WTC11 (cell line): ENCODE measurements around the gene CLASP1. TPM values are rescaled to one million over a fixed set of nuclear protein-coding genes. Genes with fewer than 3 reads are reported as not detected.

Source experiments
- ATAC-seq: fragments of 200-7000 bp; cut with Tn5 transposase; 2 replicates; pipeline ENCODE4 v1.10.0; 2021; ENCODE audit warnings: mild to moderate bottlenecking, moderate library complexity
- CTCF ChIA-PET: fragments of 300-600 bp; sonication (Branson Sonifier 250); formaldehyde crosslinking; loops from one replicate; lab custom pipeline; 2021; ENCODE audit warnings: antibody characterized with exemption; lab: Charles Lee
- POLR2A ChIA-PET: fragments of 350-600 bp; sonication (Branson Sonifier 250); formaldehyde crosslinking; loops from one replicate; lab custom pipeline; 2021; ENCODE audit warnings: antibody characterized with exemption; lab: Charles Lee
- DNase-seq: peaks from one replicate; pipeline ENCODE4 v3.0.0; 2021; ENCODE audit warnings: low spot score
- H3K27ac Mint-ChIP-seq: 2 replicates; pipeline ENCODE4 v1.8.0; 2021; ENCODE audit warnings: mixed read lengths
- H3K27me3 Mint-ChIP-seq: 2 replicates; pipeline ENCODE4 v1.8.0; 2021; ENCODE audit warnings: low read depth, mild to moderate bottlenecking, moderate library complexity, mixed read lengths
- H3K36me3 Mint-ChIP-seq: 2 replicates; pipeline ENCODE4 v1.8.0; 2021; ENCODE audit warnings: mixed read lengths
- H3K4me1 Mint-ChIP-seq: 2 replicates; pipeline ENCODE4 v1.8.0; 2022; ENCODE audit warnings: mixed read lengths
- H3K4me3 Mint-ChIP-seq: 2 replicates; pipeline ENCODE4 v1.8.0; 2021; ENCODE audit warnings: mild to moderate bottlenecking, moderate library complexity, mixed read lengths
- H3K9me3 Mint-ChIP-seq: 2 replicates; pipeline ENCODE4 v1.8.0; 2021; ENCODE audit warnings: mixed read lengths
- ATF1 ChIP-seq: sonication (generic); formaldehyde crosslinking; IDR thresholded peaks from 2 replicates; pipeline ENCODE4 v1.8.1; 2023; ENCODE audit warnings: mild to moderate bottlenecking, moderate library complexity, missing genetic modification reagents
- CBFB ChIP-seq: sonication (generic); formaldehyde crosslinking; IDR thresholded peaks from 2 replicates; pipeline ENCODE4 v1.8.1; 2022; ENCODE audit warnings: mild to moderate bottlenecking, low read depth, missing genetic modification reagents
- CDX4 ChIP-seq: fragments of 250-450 bp; sonication (Bioruptor Pico); IDR thresholded peaks from 2 replicates; pipeline ENCODE4 v1.9.0; 2021; ENCODE audit warnings: moderate library complexity, mild to moderate bottlenecking, inconsistent platforms, borderline replicate concordance
- CREM ChIP-seq: sonication (generic); formaldehyde crosslinking; IDR thresholded peaks from 2 replicates; pipeline ENCODE4 v1.8.1; 2022; ENCODE audit warnings: mild to moderate bottlenecking, missing genetic modification reagents, moderate library complexity
- ESRRA ChIP-seq: sonication (generic); formaldehyde crosslinking; IDR thresholded peaks from 2 replicates; pipeline ENCODE4 v1.8.1; 2022; ENCODE audit warnings: mild to moderate bottlenecking, missing genetic modification reagents, borderline replicate concordance
- FOXJ3 ChIP-seq: sonication (generic); formaldehyde crosslinking; IDR thresholded peaks from 2 replicates; pipeline ENCODE4 v1.9.0; 2021; ENCODE audit warnings: missing genetic modification reagents, mild to moderate bottlenecking, borderline replicate concordance
- FOXP4 ChIP-seq: sonication (generic); formaldehyde crosslinking; IDR thresholded peaks from 2 replicates; pipeline ENCODE4 v1.8.0; 2022; ENCODE audit warnings: mild to moderate bottlenecking, missing genetic modification reagents
- HMGXB4 ChIP-seq: sonication (generic); formaldehyde crosslinking; IDR thresholded peaks from 2 replicates; pipeline ENCODE4 v1.8.1; 2023; ENCODE audit warnings: mild to moderate bottlenecking, moderate library complexity, missing genetic modification reagents
- JUN ChIP-seq: sonication (generic); formaldehyde crosslinking; IDR thresholded peaks from 2 replicates; pipeline ENCODE4 v1.8.0; 2023; ENCODE audit warnings: mild to moderate bottlenecking, missing genetic modification reagents
- MXD4 ChIP-seq: fragments of 250-450 bp; sonication (Bioruptor Pico); IDR thresholded peaks from 2 replicates; pipeline ENCODE4 v1.8.0; 2021; ENCODE audit warnings: mild to moderate bottlenecking, moderate library complexity, borderline replicate concordance
- MYBL2 ChIP-seq: sonication (generic); formaldehyde crosslinking; IDR thresholded peaks from 2 replicates; pipeline ENCODE4 v1.8.1; 2023; ENCODE audit warnings: mild to moderate bottlenecking, moderate library complexity, missing genetic modification reagents
- NR2C2 ChIP-seq: sonication (generic); formaldehyde crosslinking; IDR thresholded peaks from 2 replicates; pipeline ENCODE4 v1.8.0; 2022; ENCODE audit warnings: mild to moderate bottlenecking, missing genetic modification reagents
- PRDM15 ChIP-seq: sonication (generic); formaldehyde crosslinking; IDR thresholded peaks from 2 replicates; pipeline ENCODE4 v1.8.0; 2022; ENCODE audit warnings: missing genetic modification reagents
- SMAD4 ChIP-seq: sonication (generic); formaldehyde crosslinking; IDR thresholded peaks from 2 replicates; pipeline ENCODE4 v1.8.0; 2022; ENCODE audit warnings: mild to moderate bottlenecking, missing genetic modification reagents
- SP1 ChIP-seq: sonication (generic); formaldehyde crosslinking; conservative IDR thresholded peaks from 2 replicates; pipeline ENCODE4 v1.8.1; 2022; ENCODE audit warnings: missing genetic modification reagents
- TEAD1 ChIP-seq: sonication (generic); formaldehyde crosslinking; IDR thresholded peaks from 2 replicates; pipeline ENCODE4 v1.8.0; 2022; ENCODE audit warnings: mild to moderate bottlenecking, missing genetic modification reagents
- TEAD4 ChIP-seq: sonication (generic); formaldehyde crosslinking; IDR thresholded peaks from 2 replicates; pipeline ENCODE4 v1.8.0; 2022; ENCODE audit warnings: mild to moderate bottlenecking, missing genetic modification reagents
- ZBTB21 ChIP-seq: sonication (generic); formaldehyde crosslinking; IDR thresholded peaks from 2 replicates; pipeline ENCODE4 v1.8.1; 2023; ENCODE audit warnings: mild to moderate bottlenecking, missing genetic modification reagents, borderline replicate concordance
- ZNF121 ChIP-seq: sonication (generic); formaldehyde crosslinking; IDR thresholded peaks from 2 replicates; pipeline ENCODE4 v1.8.0; 2023; ENCODE audit warnings: missing genetic modification reagents
- ZNF219 ChIP-seq: sonication (generic); formaldehyde crosslinking; IDR thresholded peaks from 2 replicates; pipeline ENCODE4 v1.8.0; 2023; ENCODE audit warnings: missing genetic modification reagents, mild to moderate bottlenecking, borderline replicate concordance
- ZNF317 ChIP-seq: sonication (generic); formaldehyde crosslinking; IDR thresholded peaks from 2 replicates; pipeline ENCODE4 v1.8.1; 2023; ENCODE audit warnings: low read depth, mild to moderate bottlenecking, moderate library complexity, missing genetic modification reagents, borderline replicate concordance
- ZNF423 ChIP-seq: fragments of 250-450 bp; sonication (Bioruptor Pico); IDR thresholded peaks from 2 replicates; pipeline ENCODE4 v2.1.2; 2022; ENCODE audit warnings: mild to moderate bottlenecking, moderate library complexity
- ZNF671 ChIP-seq: fragments of 250-450 bp; sonication (Bioruptor Pico); IDR thresholded peaks from 2 replicates; pipeline ENCODE4 v1.8.0; 2021; ENCODE audit warnings: mild to moderate bottlenecking
- ZSCAN18 ChIP-seq: fragments of 250-450 bp; sonication (Bioruptor Pico); IDR thresholded peaks from 2 replicates; pipeline ENCODE4 v2.1.2; 2022; ENCODE audit warnings: mild to moderate bottlenecking, moderate library complexity
- total RNA-seq: library from RNA; stranded (reverse); gene quantifications from 3 replicates; pipeline ENCODE4 v1.2.3, GENCODE V29; 2021

The CLASP1 gene
- total RNA-seq, 1 experiment from 2014 or later = 50.0 TPM

GRCh38 chr2:121617042-121617599 lies 32.1 kb downstream of the CLASP1 start:
- peak; percentile 55 for ATAC-seq
- POLR2A ChIA-PET = interaction anchor here (0.8 kb wide), 1 partner anchor 18 kb away, joined by 3 read pairs; no protein-coding TSS in a partner anchor
- no peaks in the 10 kb centered on the region for H3K4me1 Mint-ChIP-seq
- CTCF ChIA-PET = no interaction called here
- TF ChIP-seq ZNF423 (CRISPR knock-in tag) (no peak), FOXP4 (no peak), JUN (CRISPR knock-in tag) (no peak), ZNF121 (CRISPR knock-in tag) (no peak), CDX4 (no peak), SMAD4 (CRISPR knock-in tag) (no peak), ZBTB21 (CRISPR knock-in tag) (no peak), MXD4 (CRISPR knock-in tag) (no peak), NR2C2 (no peak), TEAD4 (CRISPR knock-in tag) (no peak), CREM (no peak), CBFB (no peak)
- TF ChIP-seq, all 79 proteins: peak for 0
- Mint-ChIP-seq H3K27me3 (no peaks in the 10 kb centered on the region), H3K9me3 (no peaks in the 10 kb centered on the region; the same call in 1 of the 2 replicates), H3K4me3 (no peak overlapping the region), H3K36me3 (no peaks in the 10 kb centered on the region), H3K27ac (no peak overlapping the region)
- DNase-seq = no peak

GRCh38 chr2:121613774-121614173 lies 35.5 kb downstream of the CLASP1 start:
- no peak for DNase-seq
- Mint-ChIP-seq H3K4me1 (peaks cover 5% of the 10 kb centered on the region), H3K36me3 (no peaks in the 10 kb centered on the region), H3K27me3 (no peaks in the 10 kb centered on the region), H3K9me3 (no peaks in the 10 kb centered on the region; the same call in 1 of the 2 replicates), H3K27ac (no peak overlapping the region), H3K4me3 (no peak overlapping the region)
- ChIA-PET CTCF (no interaction called here), POLR2A (interaction anchor here (0.5 kb wide), 1 partner anchor 26 kb away, joined by 3 read pairs; no protein-coding TSS in a partner anchor)
- TF ChIP-seq ESRRA (CRISPR knock-in tag) (no peak), ZNF317 (CRISPR knock-in tag) (no peak), CBFB (no peak), SP1 (CRISPR knock-in tag) (no peak), ZSCAN18 (CRISPR knock-in tag) (no peak)
- no peak for ATAC-seq

GRCh38 chr2:121613152-121613551 lies 36.1 kb downstream of the CLASP1 start:
- ATAC-seq (no peak), DNase-seq (no peak)
- Mint-ChIP-seq H3K27ac (no peak overlapping the region), H3K4me3 (no peak overlapping the region), H3K4me1 (peaks cover 5% of the 10 kb centered on the region), H3K9me3 (no peaks in the 10 kb centered on the region; the same call in 1 of the 2 replicates), H3K27me3 (no peaks in the 10 kb centered on the region), H3K36me3 (no peaks in the 10 kb centered on the region)
- POLR2A ChIA-PET = interaction anchor here (0.5 kb wide), 1 partner anchor 25 kb away, joined by 3 read pairs; no protein-coding TSS in a partner anchor
- CTCF ChIA-PET = no interaction called here
- TF ChIP-seq MYBL2 (CRISPR knock-in tag) (no peak), ESRRA (CRISPR knock-in tag) (no peak), HMGXB4 (CRISPR knock-in tag) (no peak), FOXJ3 (CRISPR knock-in tag) (no peak), TEAD1 (CRISPR knock-in tag) (no peak), ATF1 (no peak), PRDM15 (no peak), ZNF671 (no peak), ZNF219 (CRISPR knock-in tag) (no peak)
